Fibroblast of gingiva (primary cell): ENCODE measurements around the gene LAMA5.

Experiments used
- DNase-seq: peaks from one replicate; pipeline ENCODE4 v3.0.0-alpha.2; 2011; ENCODE audit warnings: low read depth

LAMA5 gene

GRCh38 chr20:62304331-62305148 is 62.6 kb downstream of the LAMA5 start:
- DNase-seq, result no peak

DNA sequence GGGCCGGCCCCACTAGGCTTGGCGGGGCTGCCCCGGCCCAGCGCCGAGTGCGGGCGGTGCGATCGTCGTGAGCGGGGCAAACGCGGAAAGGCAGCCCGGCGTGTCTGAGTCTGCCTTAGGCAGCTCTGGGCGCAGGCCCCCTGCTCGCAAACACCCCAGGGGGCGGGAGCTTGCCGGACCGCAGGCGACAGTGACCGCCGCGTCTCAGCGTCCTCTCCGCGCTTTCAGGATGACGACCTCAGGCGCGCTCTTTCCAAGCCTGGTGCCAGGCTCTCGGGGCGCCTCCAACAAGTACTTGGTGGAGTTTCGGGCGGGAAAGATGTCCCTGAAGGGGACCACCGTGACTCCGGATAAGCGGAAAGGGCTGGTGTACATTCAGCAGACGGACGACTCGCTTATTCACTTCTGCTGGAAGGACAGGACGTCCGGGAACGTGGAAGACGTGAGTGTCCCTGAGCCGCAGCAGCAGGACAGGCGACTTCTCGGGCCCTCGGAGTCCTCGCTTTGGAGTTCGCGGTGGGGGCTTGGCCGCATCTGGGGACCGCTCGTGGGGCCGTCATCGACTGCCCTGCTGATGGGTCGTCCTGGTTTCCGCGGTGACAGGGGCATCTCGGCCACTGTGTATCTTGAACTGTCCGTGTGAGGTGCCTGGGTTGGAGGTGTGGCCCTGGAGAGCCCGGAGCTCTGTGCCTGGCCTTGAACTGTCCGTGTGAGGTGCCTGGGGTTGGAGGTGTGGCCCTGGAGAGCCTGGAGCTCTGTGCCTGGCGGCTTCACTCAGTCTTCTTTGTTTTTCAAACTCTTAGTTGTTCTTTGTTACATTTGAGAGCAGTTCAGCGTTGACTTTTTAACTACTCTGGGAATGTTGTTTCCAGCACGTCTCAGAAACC is 63.5 kb downstream of the LAMA5 start:
- no peak for DNase-seq

GRCh38 chr20:62303062-62303339 is 64.1 kb downstream of the LAMA5 start:
- no peak for DNase-seq

DNA sequence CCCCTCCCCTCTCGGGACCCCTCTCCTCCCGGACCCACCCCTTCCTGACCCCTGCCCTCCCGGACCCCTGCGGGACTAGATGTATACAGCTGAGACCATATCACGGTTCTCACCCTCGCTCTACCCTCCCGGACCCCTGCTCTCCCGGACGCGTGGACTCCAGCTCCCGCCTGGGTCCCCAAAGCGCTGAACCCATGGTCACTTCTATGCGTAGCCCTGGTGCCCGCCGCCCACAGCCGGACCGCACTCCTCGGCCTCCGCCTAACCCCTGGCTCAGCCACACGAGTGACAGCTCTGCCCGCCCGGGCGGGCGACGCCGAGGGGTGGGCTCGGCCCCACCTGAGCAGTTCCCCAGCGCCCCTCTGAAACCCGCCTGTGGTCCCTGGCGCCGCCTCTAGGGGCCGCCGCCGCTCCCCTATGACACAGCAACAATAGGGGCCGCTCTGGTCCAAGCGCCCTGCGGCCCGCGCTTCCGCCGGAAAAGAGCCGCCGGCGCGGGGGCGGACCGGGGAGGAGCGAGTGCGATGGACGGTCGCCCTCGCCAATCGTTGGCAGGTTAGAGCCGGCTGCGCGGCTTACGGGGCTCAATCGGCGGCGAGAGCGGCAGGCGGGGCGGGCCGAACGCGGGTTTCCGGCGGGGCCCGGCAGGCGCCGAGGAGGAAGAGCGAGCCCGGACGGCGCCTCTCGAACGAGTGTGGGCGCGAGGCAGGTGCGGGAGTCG is 64.6 kb downstream of the LAMA5 start, which contains the start of gene ADRM1:
Gene ADRM1 (plus strand): TSS at position 657 of the 721 bp plus-strand sequence. CDS start 572 bp downstream, outside the sequence.
- peak; percentile 96 for DNase-seq

DNA sequence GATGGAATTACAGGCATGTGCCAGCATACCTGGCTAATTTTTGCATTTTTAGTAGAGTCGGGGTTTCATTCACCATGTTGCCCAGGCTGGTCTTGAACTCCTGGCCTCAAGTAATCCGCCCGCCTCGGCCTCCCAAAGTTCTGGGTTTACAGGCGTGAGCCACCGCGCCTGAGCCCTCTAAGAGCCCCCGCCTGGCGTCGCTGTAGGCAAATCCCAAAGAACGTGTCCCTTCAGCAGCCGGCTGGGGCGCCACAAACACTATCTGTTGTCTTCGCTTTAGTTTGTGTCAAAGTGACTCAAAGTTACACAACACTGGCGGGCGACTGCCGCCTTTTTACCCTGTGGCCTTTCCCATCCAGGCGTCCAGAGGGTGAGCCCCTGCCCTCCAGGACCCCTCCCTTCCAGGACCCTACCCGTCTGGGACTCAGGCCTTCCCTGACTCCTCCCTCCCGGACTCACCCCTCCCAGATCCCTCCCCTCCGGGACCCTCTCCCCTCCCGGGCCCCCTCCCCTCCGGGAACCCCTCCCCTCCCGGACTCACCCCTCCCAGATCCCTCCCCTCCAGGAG is 65.3 kb downstream of the LAMA5 start:
- peak; percentile 93 for DNase-seq

DNA sequence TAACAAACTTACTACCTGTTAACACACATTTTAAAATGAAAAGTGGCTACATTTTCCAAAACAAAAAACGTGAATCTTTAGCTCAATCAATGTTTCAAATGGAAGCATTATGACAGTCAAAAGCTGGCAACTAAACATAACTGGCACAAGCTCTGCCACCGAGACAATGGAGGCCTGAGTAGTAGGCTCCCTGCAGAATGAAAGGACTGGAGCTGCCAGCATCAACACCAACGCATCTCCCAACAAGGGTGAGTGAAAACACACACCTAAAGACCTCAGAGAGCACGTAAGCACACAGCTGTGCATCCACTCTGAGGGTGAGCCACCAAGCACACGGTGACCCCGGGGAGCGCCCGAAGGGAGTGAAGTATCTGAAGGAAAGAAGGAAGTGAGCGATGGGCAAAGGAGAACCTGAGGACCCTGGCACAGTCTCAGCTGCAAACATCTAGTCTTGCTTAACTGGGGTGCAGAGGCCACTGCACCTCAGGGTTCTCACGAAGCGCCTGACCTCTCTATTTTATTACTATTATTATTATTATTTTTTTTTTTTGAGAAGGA is 65.9 kb downstream of the LAMA5 start:
- DNase-seq, result no peak

DNA sequence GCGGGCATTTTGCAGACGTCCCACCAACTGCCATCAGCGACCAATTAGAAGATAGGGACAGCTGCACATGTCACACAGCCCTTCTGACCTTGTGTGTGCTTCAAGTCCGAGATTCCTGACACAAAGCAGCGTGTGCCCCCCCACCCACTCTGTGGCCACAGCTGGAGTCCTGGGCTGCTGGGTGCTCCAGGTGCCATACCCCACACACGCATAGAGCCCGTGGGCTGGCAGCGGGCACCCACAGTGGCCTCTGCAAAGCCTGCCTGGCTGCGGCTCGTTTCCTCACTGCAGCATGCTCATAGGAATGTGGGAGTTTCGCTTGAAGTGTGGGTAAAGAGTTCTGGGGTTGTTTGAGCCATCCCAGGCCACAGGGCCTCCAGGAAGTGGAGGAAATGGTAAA is 66.8 kb downstream of the LAMA5 start:
- no peak for DNase-seq

GRCh38 chr20:62299666-62300236 is 67.4 kb downstream of the LAMA5 start:
- no peak for DNase-seq

GRCh38 chr20:62298577-62299249 is 68.4 kb downstream of the LAMA5 start:
- DNase-seq, result no peak

DNA sequence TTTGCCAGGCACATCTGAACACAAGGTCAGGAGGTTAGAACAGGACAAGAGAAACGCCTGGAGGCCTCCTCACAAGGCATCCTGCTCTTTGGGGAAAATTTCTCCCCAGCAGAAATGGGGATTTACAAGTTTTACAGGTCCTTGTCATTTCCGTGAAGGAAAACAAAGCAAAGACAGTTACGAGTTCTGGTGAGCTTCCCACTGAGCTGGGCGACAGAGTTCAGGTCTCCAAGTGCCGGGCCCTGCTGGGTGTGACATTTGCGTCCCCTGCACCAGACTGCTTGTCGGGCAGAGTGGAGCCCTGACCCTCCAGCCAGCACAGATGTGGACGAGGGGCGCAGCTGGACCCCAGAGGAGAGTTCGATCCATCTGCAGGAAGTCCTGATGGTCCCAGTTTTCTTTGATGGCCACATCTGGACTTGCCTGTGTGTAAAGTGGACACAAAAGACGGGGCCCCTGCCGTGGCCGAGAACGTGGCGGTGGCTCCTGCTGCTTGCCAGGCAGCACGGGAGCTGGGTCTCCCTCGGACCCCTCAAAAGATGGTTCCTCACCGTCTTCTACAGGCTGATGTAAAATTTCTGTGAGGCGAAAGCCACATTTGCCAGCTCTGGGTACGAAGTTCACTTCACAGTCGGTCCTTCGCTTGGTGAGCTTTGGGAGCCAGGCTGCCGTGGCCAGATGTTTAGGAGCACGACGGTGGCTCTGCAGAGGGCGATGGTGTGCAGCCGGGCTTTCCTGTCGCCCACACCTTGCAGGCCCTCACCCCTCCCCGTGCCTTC is 69.5 kb downstream of the LAMA5 start:
- no peak for DNase-seq

DNA sequence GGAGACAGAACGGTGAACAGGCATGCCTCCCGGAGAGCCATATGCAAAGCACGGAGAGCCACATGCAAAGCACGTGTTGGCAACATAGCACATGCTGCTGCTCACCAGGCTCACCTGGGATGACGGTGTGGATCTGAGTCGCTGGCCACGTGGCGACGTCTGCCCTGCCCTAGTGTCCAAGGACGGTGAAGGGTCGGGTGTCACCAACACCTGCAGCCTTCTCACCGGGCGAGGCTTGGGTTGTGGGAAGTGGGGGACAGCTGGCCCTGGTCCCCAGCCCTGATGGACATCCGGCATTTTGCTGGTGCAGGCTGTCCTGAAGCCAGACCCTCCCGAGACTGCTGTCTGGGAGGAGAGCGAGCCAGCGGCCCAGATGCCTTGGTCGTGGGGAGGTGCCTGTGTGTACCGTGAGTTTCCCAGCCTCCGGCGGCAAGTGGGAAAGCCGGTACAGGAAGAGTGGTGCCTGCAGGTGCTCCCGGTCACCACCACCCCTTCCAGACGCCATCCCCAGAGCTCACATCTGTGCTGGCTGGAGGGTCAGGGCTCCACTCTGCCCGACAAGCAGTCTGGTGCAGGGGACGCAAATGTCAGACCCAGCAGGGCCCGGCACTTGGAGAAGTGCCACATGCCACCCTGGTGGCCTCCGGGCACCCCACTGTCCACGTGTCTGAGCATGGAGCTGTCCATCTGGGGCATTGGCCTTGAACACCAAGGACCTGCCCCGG is 70.2 kb downstream of the LAMA5 start:
- no peak for DNase-seq

- DNase-seq, result no peak
Measured at GRCh38 chr20:62294516-62294915, 72.6 kb downstream of the LAMA5 start.

GRCh38 chr20:62293946-62294345 is 73.2 kb downstream of the LAMA5 start:
- DNase-seq, result no peak

DNA sequence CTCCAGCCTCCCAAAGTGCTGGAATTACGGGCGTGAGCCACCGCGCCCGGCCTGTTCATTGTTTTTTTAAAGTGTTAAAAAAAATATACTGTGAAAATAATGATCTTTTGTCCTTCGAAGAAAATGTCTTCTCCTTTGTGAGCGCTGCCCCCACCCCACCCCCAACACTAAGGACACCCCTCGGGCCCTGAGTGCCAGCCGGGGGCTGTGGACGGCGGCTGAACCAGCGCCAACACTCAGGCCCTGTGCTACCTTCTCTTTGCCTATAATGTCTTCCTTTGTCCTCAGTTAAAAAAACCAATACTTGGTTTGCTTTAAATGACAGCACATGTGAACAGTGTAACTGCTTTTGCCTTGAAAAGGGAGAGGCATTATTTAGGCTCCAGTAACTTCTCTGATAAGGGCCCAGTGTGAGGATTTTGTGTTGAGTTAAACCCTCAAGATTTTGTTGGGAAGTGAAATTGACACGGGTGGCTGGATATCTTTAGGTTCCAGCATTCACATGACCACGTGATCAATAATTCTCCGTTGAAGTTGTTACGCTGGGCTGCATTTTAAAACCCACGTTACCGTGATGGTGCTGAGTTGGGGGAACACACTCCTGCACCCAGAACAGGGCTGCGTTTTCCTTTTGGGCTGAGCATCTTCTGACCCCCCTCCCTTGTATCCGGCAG is 73.9 kb downstream of the LAMA5 start:
- no peak for DNase-seq

- DNase-seq, result no peak
Measured at GRCh38 chr20:62292108-62292507, 75.0 kb downstream of the LAMA5 start.

- DNase-seq, result no peak
Measured at GRCh38 chr20:62291251-62292066, 75.7 kb downstream of the LAMA5 start.

- no peak for DNase-seq
Measured at GRCh38 chr20:62289898-62290297, 77.2 kb downstream of the LAMA5 start.

- DNase-seq, result no peak
Measured at GRCh38 chr20:62289131-62289530, 78.0 kb downstream of the LAMA5 start.
